Endothelial cell of umbilical vein (primary cell): Measurements from ENCODE around the gene ARMC7. TPM values are rescaled to one million over a fixed set of nuclear protein-coding genes. Genes with fewer than 3 reads are reported as not detected.

Experiments
- BruUV-seq: library from RNA; stranded (reverse); fragments of 400-500 nt; replicated peaks from 2 replicates; lab custom pipeline; 2021; lab: Mats Ljungman, UMichigan
- CTCF ChIA-PET: fragments of 300-600, 350-600 bp; sonication (Branson Sonifier 250); formaldehyde crosslinking; loops from one replicate; lab custom pipeline; 2021; ENCODE audit warnings: antibody characterized with exemption, inconsistent platforms; lab: Charles Lee
- POLR2A ChIA-PET: fragments of 300-600, 350-600 bp; sonication (Branson Sonifier 250); formaldehyde crosslinking; loops from one replicate; lab custom pipeline; 2021; ENCODE audit warnings: antibody characterized with exemption, inconsistent platforms; lab: Charles Lee
- DNase-seq: peaks from one replicate; pipeline ENCODE4 v3.0.0-alpha.2; 2011; ENCODE audit warnings: low read depth, low spot score
- FAIRE-seq: peaks from 2 replicates; lab custom pipeline; 2011; peaks lifted over from hg19 to GRCh38; lab: Jason Lieb, UNC
- H2AFZ ChIP-seq: 2 replicates; pipeline ENCODE4 v1.6.0; 2012; ENCODE audit warnings: low read depth, low read length, control low read depth, inconsistent platforms
- H3K27ac ChIP-seq: 2 replicates; pipeline ENCODE4 v1.5.1; 2011; ENCODE audit warnings: low read depth, mild to moderate bottlenecking, control low read depth, low read length, moderate library complexity; ENCODE audit not compliant: insufficient read depth
- H3K27me3 ChIP-seq, 2 experiments: 2 replicates each; pipeline versions ENCODE4 v1.6.0 to v1.6.1; 2011; ENCODE audit warnings: low read length in 2 of 2, mixed read lengths in 1 of 2; ENCODE audit not compliant: control insufficient read depth in 2 of 2, insufficient read depth in 2 of 2
- H3K36me3 ChIP-seq, 2 experiments: 2 replicates in 1 of 2; 3 replicates in 1 of 2; pipeline ENCODE4 v1.5.1; 2011; ENCODE audit warnings: low read length in 2 of 2, mild to moderate bottlenecking in 1 of 2, moderate library complexity in 1 of 2; ENCODE audit not compliant: control insufficient read depth in 2 of 2, insufficient read depth in 2 of 2; ENCODE audit errors: extremely low read depth in 1 of 2
- H3K4me1 ChIP-seq: 3 replicates; pipeline ENCODE4 v1.5.1; 2011; ENCODE audit warnings: mild to moderate bottlenecking, low read length; ENCODE audit not compliant: control insufficient read depth, insufficient read depth; ENCODE audit errors: extremely low read depth
- H3K4me2 ChIP-seq: 2 replicates; pipeline ENCODE4 v1.6.1; 2011; ENCODE audit warnings: low read length, control low read depth, mixed read lengths; ENCODE audit not compliant: insufficient read depth
- H3K4me3 ChIP-seq, 3 experiments: fragments of 200-600 bp in 1 of 3; sonication (generic), shearing (Covaris generic) in 1 of 3; replicated peaks in 1 of 3; 2 replicates each; pipeline ENCODE4 v1.5.1; 2011 to 2016; ENCODE audit warnings: control low read depth in 3 of 3, low read length in 3 of 3, mild to moderate bottlenecking in 2 of 3, inconsistent platforms in 1 of 3, low read depth in 1 of 3, moderate library complexity in 1 of 3; ENCODE audit not compliant: insufficient read depth in 1 of 3
- H3K79me2 ChIP-seq: 2 replicates; pipeline ENCODE4 v1.6.0; 2012; ENCODE audit warnings: low read length, inconsistent platforms; ENCODE audit not compliant: control insufficient read depth, insufficient read depth
- H3K9ac ChIP-seq: replicated peaks from 2 replicates; pipeline ENCODE3; 2011; ENCODE audit warnings: low read length, control low read depth; ENCODE audit not compliant: insufficient read depth; ENCODE audit errors: extremely low read depth
- H3K9me1 ChIP-seq: replicated peaks from 3 replicates; pipeline ENCODE4 v1.6.0; 2011; ENCODE audit warnings: mild to moderate bottlenecking, low read length; ENCODE audit not compliant: control insufficient read depth, insufficient read depth; ENCODE audit errors: extremely low read depth
- H3K9me3 ChIP-seq: replicated peaks from 2 replicates; pipeline ENCODE4 v1.5.1; 2012; ENCODE audit warnings: low read length, inconsistent platforms; ENCODE audit not compliant: control insufficient read depth, insufficient read depth
- H4K20me1 ChIP-seq: replicated peaks from 2 replicates; pipeline ENCODE3; 2011; ENCODE audit warnings: mild to moderate bottlenecking, low read length; ENCODE audit not compliant: control insufficient read depth, insufficient read depth; ENCODE audit errors: extremely low read depth
- EZH2 ChIP-seq: IDR thresholded peaks from 2 replicates; pipeline ENCODE4 v1.6.1; 2012; ENCODE audit warnings: borderline replicate concordance, low read depth, mild to moderate bottlenecking, moderate library complexity, low read length, inconsistent platforms; ENCODE audit not compliant: severe bottlenecking
- FOS ChIP-seq: IDR thresholded peaks from 2 replicates; pipeline ENCODE4 v1.6.1; 2011; ENCODE audit warnings: mild to moderate bottlenecking, low read length, moderate library complexity, borderline replicate concordance; ENCODE audit not compliant: insufficient read depth
- GATA2 ChIP-seq: IDR thresholded peaks from 2 replicates; pipeline ENCODE4 v1.7.0; 2011; ENCODE audit warnings: low read depth, mild to moderate bottlenecking, moderate library complexity, mixed read lengths, low read length; ENCODE audit not compliant: insufficient read length, insufficient read depth
- JUN ChIP-seq: IDR thresholded peaks from 2 replicates; pipeline ENCODE4 v1.6.1; 2011; ENCODE audit warnings: borderline replicate concordance, low read depth; ENCODE audit not compliant: insufficient read length, insufficient read depth
- MYC ChIP-seq: IDR thresholded peaks from one replicate; pipeline ENCODE4 v1.6.1; 2011; ENCODE audit warnings: mild to moderate bottlenecking, low read depth, low read length
- POLR2A ChIP-seq: IDR thresholded peaks from 2 replicates; pipeline ENCODE4 v1.6.1; 2012; ENCODE audit warnings: low read depth, mild to moderate bottlenecking, control low read depth, low read length
- POLR2AphosphoS5 ChIP-seq: IDR thresholded peaks from 2 replicates; pipeline ENCODE4 v1.6.1; 2012; ENCODE audit warnings: low read depth, mild to moderate bottlenecking, control low read depth, low read length, moderate library complexity; ENCODE audit not compliant: insufficient read depth
- dilution Hi-C: fragments of 300-500 bp; cut with MboI; formaldehyde crosslinking; loops from one replicate; pipeline ENCODE4 v1.15.0; 2019; ENCODE audit warnings: low sequenced_read_pairs; ENCODE audit not compliant: extremely low pct_ligation_motif_present
- intact Hi-C: fragments of 100-400 bp; cut with micrococcal nuclease; formaldehyde crosslinking; loops from one replicate; pipeline ENCODE4 v1.10.0; 2022
- polyA plus RNA-seq, 4 experiments: library from polyadenylated mRNA; depleted of rRNA in 3 of 4; stranded (reverse) in 3 of 4; unstranded in 1 of 4; fragments of >200 nt; gene quantifications; 2 replicates each; pipeline versions ENCODE4 v1.2.1 to v1.2.3, GENCODE V29; 2011 to 2012; ENCODE audit warnings: missing spikeins in 1 of 4
- total RNA-seq: library from RNA; stranded (reverse); gene quantifications from 2 replicates; pipeline ENCODE4 v1.2.3, GENCODE V29; 2021
- TF ChIP-seq, protein P1 (sequence below), 2 donors: IDR thresholded peaks; 1 replicate in 1 of 2; 2 replicates in 1 of 2; pipeline ENCODE4 v1.5.1; 2011; ENCODE audit warnings: low read length in 2 of 2, mild to moderate bottlenecking in 2 of 2, moderate library complexity in 2 of 2, control low read depth in 1 of 2, inconsistent platforms in 1 of 2, low read depth in 1 of 2; ENCODE audit not compliant: insufficient read depth in 1 of 2; ENCODE audit errors: extremely low read depth in 1 of 2
- TF ChIP-seq, protein P2 (sequence below): IDR thresholded peaks from 2 replicates; pipeline ENCODE4 v1.6.1; 2011; ENCODE audit not compliant: insufficient read depth, insufficient read length

The ARMC7 gene
- total and polyA plus RNA-seq, 2 donors (not counting 3 experiments of a cell fraction or from before 2014, with no cell fraction given) = 11.8 to 15.7 TPM

GRCh38 chr17:75073618-75074047 is 36.1 kb upstream of the ARMC7 start:
- POLR2A ChIA-PET = no interaction called here
- no peaks in the 10 kb centered on the region for H3K36me3 ChIP-seq
- intact Hi-C loops = no loop called here

More at GRCh38 chr17:75073618-75074047, 36.1 kb upstream of the ARMC7 start:
- no peak for TF ChIP-seq EZH2
- TF ChIP-seq JUN = no peak
- TF ChIP-seq POLR2AphosphoS5 = no peak
- TF ChIP-seq MYC = no peak
- TF ChIP-seq, protein P1, sequence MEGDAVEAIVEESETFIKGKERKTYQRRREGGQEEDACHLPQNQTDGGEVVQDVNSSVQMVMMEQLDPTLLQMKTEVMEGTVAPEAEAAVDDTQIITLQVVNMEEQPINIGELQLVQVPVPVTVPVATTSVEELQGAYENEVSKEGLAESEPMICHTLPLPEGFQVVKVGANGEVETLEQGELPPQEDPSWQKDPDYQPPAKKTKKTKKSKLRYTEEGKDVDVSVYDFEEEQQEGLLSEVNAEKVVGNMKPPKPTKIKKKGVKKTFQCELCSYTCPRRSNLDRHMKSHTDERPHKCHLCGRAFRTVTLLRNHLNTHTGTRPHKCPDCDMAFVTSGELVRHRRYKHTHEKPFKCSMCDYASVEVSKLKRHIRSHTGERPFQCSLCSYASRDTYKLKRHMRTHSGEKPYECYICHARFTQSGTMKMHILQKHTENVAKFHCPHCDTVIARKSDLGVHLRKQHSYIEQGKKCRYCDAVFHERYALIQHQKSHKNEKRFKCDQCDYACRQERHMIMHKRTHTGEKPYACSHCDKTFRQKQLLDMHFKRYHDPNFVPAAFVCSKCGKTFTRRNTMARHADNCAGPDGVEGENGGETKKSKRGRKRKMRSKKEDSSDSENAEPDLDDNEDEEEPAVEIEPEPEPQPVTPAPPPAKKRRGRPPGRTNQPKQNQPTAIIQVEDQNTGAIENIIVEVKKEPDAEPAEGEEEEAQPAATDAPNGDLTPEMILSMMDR (IDR thresholded peaks at IDR 0.05; ENCODE audit: extremely low read depth in 1 of 2, insufficient read depth in 1 of 2, low read depth in 1 of 2, low read length in 2 of 2) = no peak
- no peak for TF ChIP-seq GATA2
- TF ChIP-seq, protein P2, sequence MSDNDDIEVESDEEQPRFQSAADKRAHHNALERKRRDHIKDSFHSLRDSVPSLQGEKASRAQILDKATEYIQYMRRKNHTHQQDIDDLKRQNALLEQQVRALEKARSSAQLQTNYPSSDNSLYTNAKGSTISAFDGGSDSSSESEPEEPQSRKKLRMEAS = no peak
- no peak for TF ChIP-seq FOS
- TF ChIP-seq POLR2A = no peak
- no peaks in the 10 kb centered on the region for H3K9me3 ChIP-seq
- BruUV-seq = no TSS peak
- H3K4me1 ChIP-seq = peaks cover 14% of the 10 kb centered on the region
- H3K9me1 ChIP-seq = no peaks in the 10 kb centered on the region
- FAIRE-seq (no peak), DNase-seq (no peak)
- no peaks in the 10 kb centered on the region for H4K20me1 ChIP-seq
- dilution Hi-C loops = no loop called here
- no peak overlapping the region for H3K4me2 ChIP-seq
- H3K27ac ChIP-seq = no peak overlapping the region
- H2AFZ ChIP-seq = no peak overlapping the region
- no peaks in the 10 kb centered on the region for H3K79me2 ChIP-seq
- H3K9ac ChIP-seq = no peak overlapping the region
- H3K27me3 ChIP-seq = no peaks in the 10 kb centered on the region
- no peak overlapping the region for H3K4me3 ChIP-seq
- CTCF ChIA-PET = interaction anchor here (0.8 to 3.0 kb wide), 8 partner anchors 10 to 166 kb away, joined by 3 to 13 read pairs (median 4); partner anchors contain the start of gene SLC16A5
